LNCaP clone FGC (cell line): ENCODE measurements around the gene CFAP65.

Experiments used
- DNase-seq: peaks from one replicate; pipeline ENCODE4 v3.0.0-alpha.2; 2011; ENCODE audit warnings: low read depth
- H3K4me3 ChIP-seq: 2 replicates; pipeline ENCODE4 v1.5.1; 2011; ENCODE audit warnings: mild to moderate bottlenecking, low read depth, low read length, control low read depth
- TF ChIP-seq, protein P1 (sequence below): IDR thresholded peaks from 2 replicates; pipeline ENCODE4 v1.5.1; 2012; ENCODE audit warnings: mild to moderate bottlenecking; ENCODE audit not compliant: control insufficient read depth, insufficient read depth; ENCODE audit errors: extremely low read depth

The CFAP65 gene

DNA sequence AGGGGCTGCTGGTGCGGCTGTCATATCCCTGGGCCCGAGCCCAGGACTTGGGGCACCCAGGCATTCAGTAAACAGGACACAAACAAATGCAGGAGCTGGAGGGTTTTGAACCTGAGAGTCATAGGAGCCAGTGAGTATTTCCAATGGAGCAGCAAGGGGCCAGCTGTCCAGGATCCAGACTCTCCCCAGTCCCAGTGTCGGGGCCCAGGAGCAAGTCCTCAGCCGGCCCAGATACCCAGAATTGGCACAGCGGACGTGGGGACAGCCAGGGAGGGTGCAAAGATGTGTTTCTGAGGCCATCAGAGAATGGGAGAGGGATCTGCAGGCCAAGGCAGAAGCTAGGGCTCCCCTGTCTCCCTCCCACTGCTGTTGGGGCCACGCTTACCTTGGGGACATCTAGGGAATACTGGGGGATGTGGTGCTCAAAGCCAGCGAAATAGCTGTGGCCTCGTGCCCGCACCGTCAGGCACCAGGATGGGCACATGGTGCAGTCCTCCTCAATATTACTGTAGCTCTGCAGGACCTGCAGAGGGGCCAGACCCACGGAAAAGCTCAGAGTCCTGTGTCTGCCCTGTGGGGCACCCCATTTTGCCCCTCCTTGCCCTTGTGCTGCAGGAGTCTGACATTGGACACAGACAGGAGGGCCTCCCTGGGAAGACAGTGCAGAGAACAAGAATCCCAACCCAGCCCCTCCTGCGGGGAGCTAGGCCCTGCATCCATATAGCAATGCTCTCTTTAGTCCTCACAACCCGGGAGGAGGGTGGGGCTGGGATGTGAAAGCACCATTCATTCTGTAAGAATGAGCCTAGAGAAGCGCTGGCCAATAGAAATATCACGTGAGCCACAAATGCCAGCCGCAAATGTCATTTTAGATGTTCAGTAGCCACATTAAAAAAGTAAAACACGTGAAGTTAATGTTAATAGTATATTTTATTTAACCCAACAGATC lies 15.4 kb downstream of the CFAP65 start:
- TF ChIP-seq, protein P1, sequence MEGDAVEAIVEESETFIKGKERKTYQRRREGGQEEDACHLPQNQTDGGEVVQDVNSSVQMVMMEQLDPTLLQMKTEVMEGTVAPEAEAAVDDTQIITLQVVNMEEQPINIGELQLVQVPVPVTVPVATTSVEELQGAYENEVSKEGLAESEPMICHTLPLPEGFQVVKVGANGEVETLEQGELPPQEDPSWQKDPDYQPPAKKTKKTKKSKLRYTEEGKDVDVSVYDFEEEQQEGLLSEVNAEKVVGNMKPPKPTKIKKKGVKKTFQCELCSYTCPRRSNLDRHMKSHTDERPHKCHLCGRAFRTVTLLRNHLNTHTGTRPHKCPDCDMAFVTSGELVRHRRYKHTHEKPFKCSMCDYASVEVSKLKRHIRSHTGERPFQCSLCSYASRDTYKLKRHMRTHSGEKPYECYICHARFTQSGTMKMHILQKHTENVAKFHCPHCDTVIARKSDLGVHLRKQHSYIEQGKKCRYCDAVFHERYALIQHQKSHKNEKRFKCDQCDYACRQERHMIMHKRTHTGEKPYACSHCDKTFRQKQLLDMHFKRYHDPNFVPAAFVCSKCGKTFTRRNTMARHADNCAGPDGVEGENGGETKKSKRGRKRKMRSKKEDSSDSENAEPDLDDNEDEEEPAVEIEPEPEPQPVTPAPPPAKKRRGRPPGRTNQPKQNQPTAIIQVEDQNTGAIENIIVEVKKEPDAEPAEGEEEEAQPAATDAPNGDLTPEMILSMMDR = no peak
- DNase-seq = no peak
- H3K4me3 ChIP-seq = no peak overlapping the region

DNA sequence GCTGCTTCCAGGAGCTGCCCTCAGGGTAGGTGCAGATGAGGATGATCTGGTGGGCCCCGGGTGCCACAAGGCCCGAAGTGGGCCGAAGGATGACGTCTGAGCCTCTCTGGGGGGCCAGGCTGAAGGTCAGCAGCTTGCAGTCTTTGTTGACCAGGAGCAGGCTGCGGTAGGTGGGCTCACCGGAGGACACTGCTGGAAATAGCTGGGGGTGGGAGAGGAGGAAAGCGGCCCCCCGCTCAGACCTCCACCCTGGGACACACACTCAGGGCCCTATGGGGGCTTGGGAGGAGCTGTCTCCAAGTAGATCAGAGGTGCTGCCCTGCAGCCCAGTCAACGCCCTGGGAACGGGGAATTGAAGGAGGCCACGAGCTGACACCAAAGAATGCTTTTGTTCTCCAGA lies 17.3 kb downstream of the CFAP65 start:
- TF ChIP-seq, protein P1 = no peak
- DNase-seq = no peak
- H3K4me3 ChIP-seq = no peak overlapping the region

DNA sequence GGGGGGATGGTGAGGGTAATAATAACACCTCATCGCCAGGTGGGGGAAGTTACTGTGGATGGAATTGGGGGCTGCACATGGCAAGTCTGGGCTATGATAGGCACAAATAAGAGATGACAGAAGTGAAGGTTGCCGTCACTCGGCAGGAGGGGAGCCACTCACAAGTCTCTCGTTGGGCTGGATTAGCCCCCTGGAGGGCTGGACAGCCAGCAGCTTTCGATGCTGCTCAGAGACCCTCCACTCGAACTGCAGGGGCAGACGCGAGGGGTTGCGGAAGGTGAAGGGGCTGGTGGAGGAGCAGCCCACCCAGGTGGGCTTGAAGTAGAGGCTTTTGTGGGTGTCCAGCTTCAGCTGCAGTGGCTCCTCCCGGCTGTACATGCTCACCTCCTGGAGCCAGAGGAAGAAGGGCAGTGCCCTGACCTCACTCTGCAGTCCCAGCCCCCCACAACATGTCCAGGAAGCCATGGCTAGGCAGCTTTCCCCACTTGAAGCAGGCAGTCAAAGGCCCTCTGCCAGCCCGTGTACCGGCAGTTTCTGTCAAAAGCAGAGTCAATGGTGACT lies 18.2 kb downstream of the CFAP65 start:
- TF ChIP-seq, protein P1 = no peak
- DNase-seq = no peak
- H3K4me3 ChIP-seq = no peak overlapping the region

DNA sequence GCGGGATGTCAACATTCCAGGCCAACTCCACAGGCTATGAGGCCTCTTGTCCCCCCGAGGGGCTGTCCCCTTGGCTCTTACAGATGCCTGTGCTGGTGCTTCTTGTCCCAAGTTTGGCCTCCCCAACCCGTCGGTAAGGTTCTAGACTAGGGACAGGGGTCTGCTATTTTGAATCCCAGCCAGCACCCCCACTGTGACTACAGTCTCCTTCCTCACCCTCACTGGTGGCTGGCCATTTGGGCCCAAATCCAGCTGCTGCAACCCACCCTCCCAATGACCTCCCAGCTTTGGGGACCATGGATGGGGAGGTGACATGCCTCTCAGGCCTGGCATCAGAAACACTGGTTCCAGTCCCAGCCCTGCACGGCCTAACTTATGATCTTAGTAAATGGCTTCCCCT lies 18.7 kb downstream of the CFAP65 start:
- DNase-seq = no peak
- H3K4me3 ChIP-seq = no peak overlapping the region
- TF ChIP-seq, protein P1 = no peak

DNA sequence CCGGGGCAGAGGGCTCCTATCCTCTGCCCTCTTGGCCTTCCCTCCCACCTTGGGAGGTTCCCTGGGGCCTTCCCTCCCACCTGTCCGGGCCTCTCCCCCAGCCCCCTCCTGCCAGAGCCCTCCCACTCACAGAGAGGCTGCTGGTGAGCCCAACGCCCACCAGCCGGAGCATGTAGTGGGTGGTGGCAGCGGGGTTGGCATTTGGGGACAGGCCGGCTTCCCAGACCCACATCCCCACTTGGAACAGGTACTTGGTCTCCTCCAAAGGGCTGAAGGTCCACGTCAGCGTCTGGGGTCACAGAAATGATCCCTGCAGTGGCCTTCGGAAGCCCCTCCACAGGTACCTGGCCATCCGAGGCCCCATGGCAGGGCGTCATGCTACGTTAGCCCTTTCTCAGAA lies 19.3 kb downstream of the CFAP65 start:
- H3K4me3 ChIP-seq = no peak overlapping the region
- DNase-seq = no peak
- TF ChIP-seq, protein P1 = no peak

DNA sequence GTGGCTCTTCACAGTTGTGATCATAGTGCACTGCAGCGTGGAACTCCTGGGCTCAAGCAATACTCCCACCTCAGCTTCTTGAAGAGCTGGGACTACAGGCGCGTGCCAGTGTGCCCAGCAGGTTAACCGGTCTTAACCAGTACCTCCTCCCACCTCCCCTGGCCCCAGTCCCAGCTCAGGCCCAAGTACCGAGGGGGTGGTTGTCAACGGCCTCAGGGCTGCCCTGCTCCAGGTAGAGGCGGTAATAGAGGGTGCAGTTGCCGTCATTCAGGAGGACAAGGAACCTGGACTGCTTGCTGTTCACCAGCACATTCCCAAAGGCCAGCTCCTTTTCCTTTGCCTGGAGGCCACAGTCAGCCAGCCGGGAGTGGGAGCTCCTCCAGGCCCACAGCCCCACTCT lies 19.7 kb downstream of the CFAP65 start:
- H3K4me3 ChIP-seq = no peak overlapping the region
- TF ChIP-seq, protein P1 = no peak
- no peak for DNase-seq
